Smooth muscle cell (in vitro differentiated cells): ENCODE measurements around the gene MPPED1. TPM values are rescaled to one million over a fixed set of nuclear protein-coding genes. Genes with fewer than 3 reads are reported as not detected.

Experiments
- DNase-seq: peaks from one replicate; lab custom pipeline; 2025; ENCODE audit not compliant: unreplicated experiment; lab: John Stamatoyannopoulos, UW
- H2AFZ ChIP-seq: fragments of 200-600 bp; sonication (generic); 2 replicates; pipeline ENCODE4 v1.6.0; 2016; ENCODE audit warnings: antibody characterized with exemption, low read depth, mild to moderate bottlenecking
- H3F3A ChIP-seq: fragments of 200-600 bp; sonication (generic); 2 replicates; pipeline ENCODE4 v1.6.0; 2017; ENCODE audit warnings: antibody characterized with exemption, low read depth
- H3K27ac ChIP-seq: fragments of 200-600 bp; sonication (generic); 2 replicates; pipeline ENCODE4 v1.5.1; 2016; ENCODE audit warnings: low read depth, mild to moderate bottlenecking
- H3K27me3 ChIP-seq: fragments of 200-600 bp; sonication (generic); 2 replicates; pipeline ENCODE4 v1.6.1; 2016; ENCODE audit warnings: low read depth, mild to moderate bottlenecking
- H3K36me3 ChIP-seq: fragments of 200-600 bp; sonication (generic); 2 replicates; pipeline ENCODE4 v1.5.1; 2016; ENCODE audit warnings: low read depth
- H3K4me1 ChIP-seq: fragments of 200-600 bp; sonication (generic); 2 replicates; pipeline ENCODE4 v1.5.1; 2016; ENCODE audit warnings: low read depth
- H3K4me2 ChIP-seq: fragments of 200-600 bp; sonication (generic); 2 replicates; pipeline ENCODE4 v1.6.0; 2016; ENCODE audit warnings: mild to moderate bottlenecking
- H3K4me3 ChIP-seq: fragments of 200-600 bp; sonication (generic); 2 replicates; pipeline ENCODE4 v1.5.1; 2016; ENCODE audit warnings: mild to moderate bottlenecking
- H3K79me2 ChIP-seq: fragments of 200-600 bp; sonication (generic); 2 replicates; pipeline ENCODE4 v1.6.0; 2016; ENCODE audit warnings: low read depth, mild to moderate bottlenecking
- H3K9ac ChIP-seq: fragments of 200-600 bp; sonication (generic); 2 replicates; pipeline ENCODE4 v1.6.0; 2016; ENCODE audit warnings: low read depth
- H3K9me3 ChIP-seq: fragments of 200-600 bp; sonication (generic); replicated peaks from 2 replicates; pipeline ENCODE4 v1.5.1; 2016; ENCODE audit warnings: low read depth
- H4K20me1 ChIP-seq: fragments of 200-600 bp; sonication (generic); 2 replicates; pipeline ENCODE4 v1.6.0; 2016; ENCODE audit warnings: low read depth
- CTCF ChIP-seq: fragments of 200-600 bp; sonication (generic); IDR thresholded peaks from 2 replicates; pipeline ENCODE4 v1.5.1; 2017; ENCODE audit warnings: borderline replicate concordance, mild to moderate bottlenecking, antibody characterized with exemption; ENCODE audit not compliant: insufficient read depth, poor library complexity, severe bottlenecking
- WGBS: methylation state at CpG from one replicate; pipeline ENCODE4 v1.1.7; 2016; ENCODE audit warnings: low lambda C conversion rate; 5-methylcytosine and 5-hydroxymethylcytosine counted together
- polyA plus RNA-seq: library from polyadenylated mRNA; unstranded; fragments of >200 nt; fragmentation: Nextera tagmentation; extraction: Ambion mirVana; gene quantifications from 2 replicates; pipeline ENCODE4 v1.2.1, GENCODE V29; 2016
- total RNA-seq: library from RNA; depleted of rRNA; stranded (reverse); fragments of >200 nt; gene quantifications from 2 replicates; pipeline ENCODE4 v1.2.3, GENCODE V29; 2014

MPPED1 gene
- total and polyA plus RNA-seq, 2 experiments from 2014 or later = not detected

GRCh38 chr22:43488937-43489336 is 77.1 kb downstream of the MPPED1 start:
- H3F3A ChIP-seq = no peaks in the 10 kb centered on the region
- peaks cover 3% of the 10 kb centered on the region for H3K27me3 ChIP-seq
- 92% methylated on average over 10 of the region's 10 CpGs for WGBS
- no peak overlapping the region for H2AFZ ChIP-seq
- H3K4me2 ChIP-seq = no peak overlapping the region
- DNase-seq = no peak
- no peaks in the 10 kb centered on the region for H3K79me2 ChIP-seq
- no peak overlapping the region for H3K4me3 ChIP-seq
- TF ChIP-seq CTCF = no peak
- no peak overlapping the region for H3K9ac ChIP-seq
- H3K9me3 ChIP-seq = no peaks in the 10 kb centered on the region
- no peaks in the 10 kb centered on the region for H3K36me3 ChIP-seq
- H3K4me1 ChIP-seq = no peaks in the 10 kb centered on the region
- H4K20me1 ChIP-seq = no peaks in the 10 kb centered on the region
- H3K27ac ChIP-seq = no peak overlapping the region

DNA sequence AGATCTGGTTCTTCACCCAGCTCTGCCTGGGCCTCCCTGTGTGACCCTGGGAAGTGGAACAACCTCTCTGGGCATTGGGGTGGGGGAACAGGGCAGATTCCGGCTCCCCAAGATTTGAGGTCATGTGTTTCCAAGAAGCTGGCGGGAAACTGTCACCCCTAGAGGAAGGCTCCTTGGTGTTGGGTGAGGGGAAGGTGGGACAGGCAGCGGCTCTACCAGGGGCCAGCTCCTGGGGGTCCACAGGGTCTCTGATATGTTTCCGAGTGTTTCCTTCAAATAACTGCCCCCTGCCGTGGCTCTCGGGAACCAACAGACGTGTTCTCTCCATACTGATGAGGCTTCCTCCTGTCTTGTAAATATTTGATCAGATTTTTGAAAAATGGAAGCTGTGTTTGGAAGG is 78.5 kb downstream of the MPPED1 start:
- H3K9me3 ChIP-seq = no peaks in the 10 kb centered on the region
- 88% methylated on average over 7 of the region's 7 CpGs for WGBS

GRCh38 chr22:43491177-43491576 is 79.4 kb downstream of the MPPED1 start:
- H3K4me2 ChIP-seq = no peak overlapping the region
- DNase-seq = no peak
- H2AFZ ChIP-seq = no peak overlapping the region
- no peaks in the 10 kb centered on the region for H3K4me1 ChIP-seq
- no peaks in the 10 kb centered on the region for H3K79me2 ChIP-seq
- H3K27ac ChIP-seq = no peak overlapping the region
- peaks cover 1% of the 10 kb centered on the region for H3K27me3 ChIP-seq
- H3K9ac ChIP-seq = no peak overlapping the region
- H4K20me1 ChIP-seq = no peaks in the 10 kb centered on the region
- H3K4me3 ChIP-seq = no peak overlapping the region
- H3F3A ChIP-seq = no peaks in the 10 kb centered on the region
- 51% methylated on average over 3 of the region's 3 CpGs for WGBS
- no peak for TF ChIP-seq CTCF
- H3K9me3 ChIP-seq = no peaks in the 10 kb centered on the region
- H3K36me3 ChIP-seq = no peaks in the 10 kb centered on the region

More for the DNA sequence above, 78.5 kb downstream of the MPPED1 start:
- TF ChIP-seq CTCF = no peak
- no peaks in the 10 kb centered on the region for H4K20me1 ChIP-seq
- DNase-seq = no peak
- no peak overlapping the region for H3K4me3 ChIP-seq
- H3K4me2 ChIP-seq = no peak overlapping the region
- H3F3A ChIP-seq = no peaks in the 10 kb centered on the region
- peaks cover 3% of the 10 kb centered on the region for H3K27me3 ChIP-seq
- no peaks in the 10 kb centered on the region for H3K4me1 ChIP-seq
- no peak overlapping the region for H3K27ac ChIP-seq
- no peaks in the 10 kb centered on the region for H3K36me3 ChIP-seq
- no peaks in the 10 kb centered on the region for H3K79me2 ChIP-seq
- no peak overlapping the region for H3K9ac ChIP-seq
- H2AFZ ChIP-seq = no peak overlapping the region

DNA sequence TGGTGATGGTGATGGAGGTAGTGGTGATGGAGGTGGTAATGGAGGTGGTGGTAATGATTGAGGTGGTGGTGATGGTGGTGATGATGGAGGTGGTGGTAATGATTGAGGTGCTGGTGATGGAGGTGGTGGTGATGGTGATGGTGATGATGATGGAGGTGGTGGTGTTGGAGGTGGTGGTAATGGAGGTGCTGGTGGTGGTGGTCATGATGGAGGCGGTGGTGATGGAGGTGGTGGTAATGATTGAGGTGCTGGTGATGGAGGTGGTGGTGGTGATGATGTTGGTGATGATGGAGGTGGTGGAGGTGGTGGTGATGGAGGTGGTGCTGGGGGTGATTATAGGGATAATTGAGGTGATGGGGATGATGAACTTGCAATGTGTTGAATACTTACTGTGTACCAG is 79.9 kb downstream of the MPPED1 start:
- no peaks in the 10 kb centered on the region for H3K36me3 ChIP-seq

More for the DNA sequence above, 79.9 kb downstream of the MPPED1 start:
- 88% methylated on average over 1 of the region's 1 CpG for WGBS
- Histone ChIP-seq H3K4me1 (no peaks in the 10 kb centered on the region), H3K27ac (no peak overlapping the region), H3K79me2 (no peaks in the 10 kb centered on the region), H3F3A (no peaks in the 10 kb centered on the region), H4K20me1 (no peaks in the 10 kb centered on the region), H3K4me3 (no peak overlapping the region), H3K27me3 (no peaks in the 10 kb centered on the region), H3K9me3 (no peaks in the 10 kb centered on the region), H3K4me2 (no peak overlapping the region), H3K9ac (no peak overlapping the region), H2AFZ (no peak overlapping the region)
- DNase-seq = no peak
- no peak for TF ChIP-seq CTCF
